ENCODE results near the gene ZBTB20.

The ZBTB20 gene

GRCh38 chr3:114866430-114866829 is 280.7 kb downstream of the ZBTB20 start:
- DNase-seq: no peak

DNA sequence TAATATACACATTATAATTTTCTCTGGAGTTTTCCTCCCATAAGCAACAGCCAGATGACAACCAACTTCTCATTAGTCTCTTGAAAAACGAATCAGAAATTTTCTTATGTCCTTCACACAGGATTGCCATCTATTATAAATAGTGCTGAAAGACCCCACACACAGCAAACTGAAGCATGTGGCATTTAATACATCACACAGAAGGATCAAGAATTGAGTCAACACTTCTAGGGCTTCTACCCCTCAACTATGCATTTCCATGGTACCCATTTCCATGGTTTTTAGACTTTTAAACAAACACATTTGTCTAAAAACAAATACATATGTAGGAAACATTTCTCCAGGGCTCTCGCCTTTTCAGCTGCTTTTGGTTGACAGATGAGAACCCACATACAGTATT is 282.1 kb downstream of the ZBTB20 start:
- no peak for DNase-seq

- no peak for DNase-seq
Measured at GRCh38 chr3:114863848-114864247, 283.2 kb downstream of the ZBTB20 start.

- DNase-seq: no peak
Measured at GRCh38 chr3:114861666-114862065, 285.4 kb downstream of the ZBTB20 start.

- no peak for DNase-seq
Measured at GRCh38 chr3:114860531-114860930, 286.6 kb downstream of the ZBTB20 start.

DNA sequence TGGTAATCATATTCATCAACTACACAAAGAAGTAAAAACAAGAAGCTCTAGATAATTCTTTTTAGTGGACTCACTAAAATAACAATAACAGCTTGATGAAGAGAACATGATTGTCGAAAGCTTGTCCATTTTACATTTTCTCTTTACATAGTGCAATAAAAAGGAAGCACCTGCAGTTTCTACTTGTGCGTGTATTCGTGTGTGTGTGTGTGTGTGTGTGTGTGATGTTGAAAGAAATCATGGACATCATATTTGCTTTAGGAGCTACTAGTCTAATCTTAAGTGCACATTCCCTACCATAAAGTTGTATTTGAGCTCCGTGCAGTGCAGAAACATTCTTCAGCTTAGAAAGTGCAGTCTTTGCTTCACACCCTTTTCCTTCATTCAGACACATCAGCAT is 288.8 kb downstream of the ZBTB20 start:
- DNase-seq: no peak

GRCh38 chr3:114857299-114857701 is 289.8 kb downstream of the ZBTB20 start:
- no peak for DNase-seq

- no peak for DNase-seq
Measured at GRCh38 chr3:114856835-114857234, 290.3 kb downstream of the ZBTB20 start.

DNA sequence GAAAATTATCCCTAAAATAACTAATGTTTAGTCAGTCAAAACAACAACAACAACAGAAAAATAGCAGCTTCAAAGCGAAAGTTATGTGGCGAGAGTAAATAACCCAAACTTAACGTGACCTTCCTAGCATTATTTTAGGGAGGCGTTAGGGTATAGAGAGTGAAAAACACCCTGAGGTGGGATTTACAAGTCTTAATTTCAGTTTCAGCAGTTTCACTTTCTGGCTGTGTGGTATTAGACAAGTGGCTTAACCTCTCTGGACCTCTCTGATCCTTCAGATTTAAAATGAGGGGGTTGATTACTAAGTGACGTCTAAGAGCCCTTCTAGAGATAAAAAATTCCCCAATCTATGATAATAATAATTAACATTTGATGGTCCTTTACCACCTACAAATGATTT is 291.2 kb downstream of the ZBTB20 start:
- DNase-seq: no peak

GRCh38 chr3:114852966-114853365 is 294.1 kb downstream of the ZBTB20 start:
- no peak for DNase-seq

DNA sequence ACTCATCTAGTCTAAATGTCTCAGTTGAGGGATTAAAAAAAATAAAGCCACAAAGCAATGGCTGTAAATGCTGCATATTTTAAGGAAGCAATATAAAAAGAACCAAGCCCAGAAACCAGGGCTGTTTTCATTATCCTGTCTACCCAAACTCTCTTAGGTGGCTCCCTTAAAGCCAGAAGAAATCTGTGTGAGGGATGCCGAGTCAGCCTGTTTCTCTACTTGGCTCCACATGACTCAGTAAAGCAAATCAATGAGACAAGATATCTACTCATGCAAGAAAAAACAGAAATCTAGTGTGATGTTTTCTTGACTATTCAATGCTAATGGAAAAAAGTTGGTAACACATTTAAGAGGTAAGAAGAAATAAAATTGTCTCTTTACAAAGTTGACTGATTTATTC is 296.2 kb downstream of the ZBTB20 start:
- DNase-seq: no peak

DNA sequence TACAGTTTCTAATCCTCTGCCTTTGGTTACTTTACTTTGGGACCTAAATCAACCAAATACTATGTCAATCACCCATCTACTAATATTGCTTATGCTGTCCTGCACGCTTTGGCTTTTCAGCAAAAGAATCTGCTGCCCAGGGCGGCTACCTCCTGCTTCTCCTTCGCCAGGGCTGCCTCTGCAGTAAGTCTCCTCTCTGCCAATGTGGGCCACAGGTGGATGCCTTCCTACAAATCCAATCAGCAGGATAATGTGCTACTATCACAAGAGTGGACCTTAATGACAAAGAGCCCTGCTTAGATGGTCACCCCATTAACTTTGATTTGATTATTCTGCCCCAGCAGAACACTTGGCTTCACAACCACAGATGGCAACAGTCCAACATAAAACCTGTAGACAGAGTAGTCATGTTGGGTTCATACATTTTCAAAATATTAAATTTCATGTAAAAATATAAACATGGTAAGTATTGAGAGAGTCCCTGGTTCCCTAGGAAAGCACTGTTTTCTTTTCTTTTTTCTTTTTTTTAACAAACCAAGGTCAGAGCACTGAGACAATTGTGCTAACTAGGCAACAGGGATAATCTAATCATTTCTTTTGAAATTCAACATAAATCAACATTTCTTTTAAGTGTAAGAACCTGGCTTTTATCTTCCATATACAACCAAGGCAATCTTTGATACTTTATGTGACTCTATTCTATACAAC is 298.3 kb downstream of the ZBTB20 start:
- DNase-seq: no peak

- DNase-seq: no peak
Measured at GRCh38 chr3:114848082-114848481, 299.0 kb downstream of the ZBTB20 start.

DNA sequence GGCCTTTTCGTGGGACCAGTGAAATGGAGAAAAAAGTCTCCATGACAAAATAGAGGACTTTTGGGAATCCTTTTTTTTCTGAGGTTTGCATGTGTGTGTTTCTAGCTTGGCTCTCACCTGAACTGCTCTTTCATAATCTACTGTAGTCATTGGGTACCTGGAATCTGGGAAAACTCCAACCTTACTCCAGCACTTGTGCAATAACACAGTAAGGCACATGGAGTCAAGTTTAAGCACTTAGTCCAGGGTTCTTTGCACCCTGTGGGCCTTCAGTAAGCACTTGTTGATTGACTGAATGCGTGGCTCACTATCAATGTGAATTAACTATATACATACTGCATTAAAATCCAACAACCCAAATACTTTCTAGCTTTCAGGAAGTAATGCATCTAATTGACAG is 299.5 kb downstream of the ZBTB20 start:
- no peak for DNase-seq

DNA sequence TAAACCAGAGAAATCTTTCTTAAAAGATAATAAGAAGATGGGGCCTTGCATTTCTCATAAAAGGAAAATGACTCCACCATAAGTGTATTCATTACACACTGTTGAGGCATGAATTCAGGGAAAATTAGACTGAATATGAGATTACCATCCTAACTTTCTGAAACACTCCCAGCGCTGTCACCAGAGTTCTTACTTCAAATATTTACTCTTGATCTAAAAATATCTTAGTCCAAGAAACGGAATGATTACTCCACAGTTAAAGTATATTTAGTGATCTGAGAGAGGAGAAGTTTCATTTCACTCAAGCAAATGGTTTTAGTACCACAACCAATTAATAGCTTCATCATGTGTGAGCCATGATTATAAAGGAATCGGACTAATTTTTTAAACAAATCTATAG is 300.3 kb downstream of the ZBTB20 start:
- DNase-seq: no peak

GRCh38 chr3:114846252-114846651 is 300.8 kb downstream of the ZBTB20 start:
- no peak for DNase-seq

DNA sequence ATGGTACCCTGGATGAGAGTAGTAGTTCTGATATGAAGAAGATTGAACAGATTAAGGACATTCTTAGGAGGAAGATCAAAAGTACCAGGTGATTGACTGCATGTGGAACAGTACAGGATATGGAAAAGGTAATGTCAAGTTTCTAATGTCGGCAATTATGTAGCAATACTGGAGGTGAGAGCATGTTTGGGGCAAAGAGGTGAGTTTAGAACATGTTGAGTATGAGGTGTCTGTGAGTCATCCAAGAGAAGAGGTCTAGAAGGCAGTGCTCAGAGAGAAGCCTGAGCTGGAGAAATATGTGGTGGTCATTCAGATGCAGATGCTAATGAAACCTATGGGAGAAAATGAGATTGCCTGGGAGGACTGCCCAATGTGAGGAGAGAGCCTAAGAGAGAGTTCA is 305.6 kb downstream of the ZBTB20 start:
- no peak for DNase-seq

GRCh38 chr3:114839476-114839875 is 307.6 kb downstream of the ZBTB20 start:
- no peak for DNase-seq

DNA sequence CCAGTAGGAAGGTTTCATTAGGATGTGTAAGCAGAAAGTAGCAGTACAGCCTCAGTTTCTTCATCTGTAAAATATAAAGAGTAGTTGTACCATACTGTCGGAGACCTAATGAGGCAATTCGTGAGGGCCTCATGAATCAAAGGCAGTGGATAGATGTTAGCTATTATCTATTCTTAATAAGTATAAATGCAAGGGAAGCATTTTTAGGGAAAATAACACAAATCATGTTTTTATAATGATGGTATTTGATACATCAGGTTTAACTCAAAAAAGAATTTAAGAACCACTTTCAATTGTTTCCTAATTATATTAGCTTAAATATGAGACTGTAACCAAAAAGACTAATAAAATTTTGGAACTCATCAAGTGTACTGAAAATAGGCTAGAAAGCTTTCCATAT is 309.1 kb downstream of the ZBTB20 start:
- no peak for DNase-seq

DNA sequence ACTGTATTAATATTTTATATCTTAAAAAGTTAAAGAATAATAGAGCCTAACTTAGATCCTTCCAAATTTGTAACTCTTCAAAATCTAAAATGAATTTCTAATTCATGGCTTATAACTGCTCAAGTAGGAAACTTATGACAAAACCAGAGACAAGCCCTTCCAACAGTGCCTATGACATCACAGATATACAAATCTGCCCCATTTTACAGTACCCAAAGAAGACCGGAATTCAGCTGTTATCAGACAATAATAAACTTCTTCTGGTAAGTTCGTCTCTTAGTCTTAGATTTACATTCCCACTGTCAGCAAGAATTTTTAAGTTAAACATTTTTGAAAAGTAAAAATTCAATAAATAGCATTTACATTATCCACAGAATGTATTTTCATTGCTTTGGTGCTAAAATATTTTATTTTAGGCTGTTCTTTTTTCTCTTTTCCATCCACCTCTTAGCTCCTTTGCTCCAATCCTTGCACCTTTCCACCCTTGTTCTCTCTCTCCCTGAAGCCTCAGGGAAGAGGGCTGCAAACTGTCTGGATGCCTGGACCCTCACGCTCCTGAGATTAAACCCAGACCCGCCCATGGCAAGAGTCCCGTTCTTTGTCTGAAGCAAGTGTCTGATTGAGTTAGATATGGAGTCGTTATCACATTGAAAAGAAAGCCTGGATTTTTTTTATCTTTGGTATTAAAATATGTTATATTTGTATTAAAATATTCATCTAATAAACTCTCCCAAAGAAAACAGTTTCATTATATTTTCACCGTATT is 312.7 kb downstream of the ZBTB20 start:
- no peak for DNase-seq

GRCh38 chr3:114831861-114832260 is 315.2 kb downstream of the ZBTB20 start:
- DNase-seq: no peak

- no peak for DNase-seq
Measured at GRCh38 chr3:114830652-114831051, 316.4 kb downstream of the ZBTB20 start.

DNA sequence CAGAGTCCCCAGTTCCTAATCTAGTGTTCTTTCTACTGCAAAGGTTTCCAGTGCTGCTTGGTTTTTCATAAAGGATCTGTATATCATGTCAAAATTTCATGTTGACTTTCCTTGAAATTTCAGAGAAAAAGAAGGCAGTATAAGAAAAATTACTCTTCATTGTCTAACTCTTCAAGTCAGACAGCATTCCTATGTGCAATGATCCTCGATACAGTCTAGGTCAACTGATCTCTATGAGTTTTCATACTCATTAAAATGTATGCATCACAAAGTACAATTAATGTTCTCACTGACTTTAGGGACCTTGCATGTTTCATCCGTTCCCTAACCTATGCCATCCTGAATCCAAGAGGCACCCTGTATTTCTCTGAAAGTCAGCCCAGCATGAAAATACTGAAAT is 317.3 kb downstream of the ZBTB20 start:
- DNase-seq: no peak

GRCh38 chr3:114827495-114827894 is 319.6 kb downstream of the ZBTB20 start:
- DNase-seq: no peak

GRCh38 chr3:114824014-114824413 is 323.1 kb downstream of the ZBTB20 start:
- DNase-seq: no peak
